ENCODE data around the gene DCST2. TPM values are rescaled to one million over a fixed set of nuclear protein-coding genes. Genes with fewer than 3 reads are reported as not detected.

The DCST2 gene
- total RNA-seq: 0.12 TPM in 1 of 2 replicates, not detected in the other

- DNase-seq (ENCODE audit: extremely low read depth, low read depth, low spot score): no peak
These were observed at the start of gene DCST2, which contains the start of gene DCST1 for GRCh38 chr1:155033524-155033923. Gene DCST2 (minus strand): TSS chr1:155033781. CDS start chr1:155033701, 80 bp downstream. Gene DCST1 (plus strand): TSS chr1:155033824. CDS start chr1:155034037, 213 bp downstream.

GRCh38 chr1:155083052-155083541, 49.5 kb upstream of the DCST2 start:
- no peak for DNase-seq (ENCODE audit: extremely low read depth, low read depth, low spot score)

GRCh38 chr1:155082301-155083051, 48.9 kb upstream of the DCST2 start:
- no peak for DNase-seq (ENCODE audit: extremely low read depth, low read depth, low spot score)

GRCh38 chr1:155081472-155082300, 48.1 kb upstream of the DCST2 start:
- no peak for DNase-seq (ENCODE audit: extremely low read depth, low read depth, low spot score)

GRCh38 chr1:155080312-155081228, 47.0 kb upstream of the DCST2 start:
- DNase-seq (ENCODE audit: extremely low read depth, low read depth, low spot score): no peak

GRCh38 chr1:155079487-155080311, 46.1 kb upstream of the DCST2 start:
- DNase-seq (ENCODE audit: extremely low read depth, low read depth, low spot score): no peak

- no peak for DNase-seq (ENCODE audit: extremely low read depth, low read depth, low spot score)
These were observed 45.6 kb upstream of the DCST2 start for GRCh38 chr1:155079210-155079486.

- DNase-seq (ENCODE audit: extremely low read depth, low read depth, low spot score): no peak
These were observed 45.1 kb upstream of the DCST2 start, which contains the start of gene EFNA3 for GRCh38 chr1:155078469-155079209. Gene EFNA3 (plus strand): TSS chr1:155078837. CDS start chr1:155078942, 105 bp downstream.

- DNase-seq (ENCODE audit: extremely low read depth, low read depth, low spot score): no peak
These were observed 44.3 kb upstream of the DCST2 start for GRCh38 chr1:155077758-155078445.

GRCh38 chr1:155077346-155077745, 43.8 kb upstream of the DCST2 start:
- no peak for DNase-seq (ENCODE audit: extremely low read depth, low read depth, low spot score)

GRCh38 chr1:155076371-155076770, 42.8 kb upstream of the DCST2 start:
- DNase-seq (ENCODE audit: extremely low read depth, low read depth, low spot score): no peak

GRCh38 chr1:155075535-155075934, 42.0 kb upstream of the DCST2 start:
- no peak for DNase-seq (ENCODE audit: extremely low read depth, low read depth, low spot score)

GRCh38 chr1:155073377-155074242, 40.0 kb upstream of the DCST2 start:
- DNase-seq (ENCODE audit: extremely low read depth, low read depth, low spot score): no peak

GRCh38 chr1:155072531-155073289, 39.1 kb upstream of the DCST2 start:
- no peak for DNase-seq (ENCODE audit: extremely low read depth, low read depth, low spot score)

- no peak for DNase-seq (ENCODE audit: extremely low read depth, low read depth, low spot score)
These were observed 38.1 kb upstream of the DCST2 start for GRCh38 chr1:155071701-155072100.

- no peak for DNase-seq (ENCODE audit: extremely low read depth, low read depth, low spot score)
These were observed 37.4 kb upstream of the DCST2 start for GRCh38 chr1:155070721-155071569.

Measured in glomerular endothelial cell (primary cell).